Measurements from ENCODE around the gene UBALD1.

DNA sequence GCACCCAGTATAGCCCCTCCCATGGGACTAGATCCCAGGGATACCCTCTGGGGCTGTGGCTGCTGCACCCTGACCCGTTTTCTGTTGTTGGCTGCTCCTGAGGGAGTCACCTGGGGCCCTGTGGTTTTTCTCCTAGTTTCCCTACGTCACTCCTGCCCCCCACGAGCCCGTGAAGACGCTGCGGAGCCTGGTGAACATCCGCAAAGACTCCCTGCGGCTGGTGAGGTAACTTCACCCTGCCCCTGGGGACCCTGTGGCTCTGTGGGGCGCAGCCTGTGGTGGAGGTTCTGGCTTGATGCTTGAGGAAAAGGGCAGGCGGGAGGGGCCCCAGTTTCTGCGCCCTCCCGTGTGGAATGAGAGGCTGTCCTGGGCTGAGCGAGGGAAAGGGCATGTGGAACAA is 37.1 kb upstream of the UBALD1 start:
- TF ChIP-seq CTCF (conservative IDR thresholded peaks at IDR 0.05; ENCODE audit: low read depth, low read length) (no peak), EZH2 (IDR thresholded peaks at IDR 0.05; ENCODE audit: low read length, unreplicated experiment) (no peak), EZH2phosphoT487 (IDR thresholded peaks at IDR 0.05; ENCODE audit: borderline replicate concordance, low read length) (no peak)
